ENCODE data around the gene HS3ST6. TPM values are rescaled to one million over a fixed set of nuclear protein-coding genes. Genes with fewer than 3 reads are reported as not detected.
A peak's percentile ranks its signal among the peaks of the same experiment; 100 is the strongest.

HS3ST6 gene
- total and polyA plus RNA-seq, 9 of the 15 experiments (the other 6 are each of a cell fraction or from before 2014, with no cell fraction given): not detected

DNA sequence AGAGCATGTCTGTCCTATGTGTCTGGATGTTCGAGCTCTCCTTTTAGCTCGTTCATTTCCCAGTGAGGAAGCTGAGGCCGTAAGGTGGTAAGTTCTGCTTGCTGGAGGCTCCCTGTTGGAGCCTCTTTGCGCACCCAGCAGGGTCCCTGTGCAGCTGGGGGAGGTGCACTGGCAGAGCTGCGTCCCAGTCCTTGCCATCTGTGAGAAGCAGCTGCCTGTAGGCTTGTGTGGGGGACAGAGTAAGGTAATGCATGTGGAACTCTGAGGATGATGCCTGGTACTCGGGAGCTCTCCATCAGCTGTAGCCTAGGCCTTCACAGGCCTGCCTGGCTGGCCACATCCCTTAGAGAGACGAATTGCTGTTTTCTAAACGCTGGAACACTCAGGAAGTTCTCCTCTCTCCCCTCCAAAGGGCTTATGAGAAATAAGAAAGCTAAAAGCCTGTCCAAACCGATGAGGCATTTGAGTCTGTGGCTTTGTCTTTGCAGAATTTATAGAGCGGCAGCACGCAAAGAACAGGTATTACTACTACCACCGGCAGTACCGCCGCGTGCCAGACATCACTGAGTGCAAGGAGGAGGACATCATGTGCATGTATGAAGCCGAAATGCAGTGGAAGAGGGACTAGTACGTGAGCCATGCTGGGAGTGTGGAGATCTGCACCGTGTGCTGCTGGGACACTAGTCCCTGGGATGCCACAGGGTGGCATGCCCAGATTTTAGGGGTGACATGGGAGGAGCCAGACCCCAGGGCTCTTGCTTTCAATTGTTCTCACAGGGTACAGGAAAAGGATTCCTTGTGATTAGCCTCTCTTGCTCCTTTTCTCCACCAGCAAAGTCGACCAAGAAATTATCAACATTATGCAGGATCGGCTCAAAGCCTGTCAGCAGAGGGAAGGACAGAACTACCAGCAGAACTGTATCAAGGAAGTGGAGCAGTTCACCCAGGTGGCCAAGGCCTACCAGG, 42.7 kb upstream of the HS3ST6 start (continued):
- TF ChIP-seq LCOR (CRISPR knock-in tag; IDR thresholded peaks at IDR 0.05) (peak; percentile 54; the same call in 1 of the 2 replicates), IRF2 (CRISPR knock-in tag; IDR thresholded peaks at IDR 0.05) (no peak), GABPB2 (CRISPR knock-in tag; conservative IDR thresholded peaks at IDR 0.05) (0 out of 2 replicates have a peak, but pooled peaks have one; percentile 73), POLR2H (tag; IDR thresholded peaks at IDR 0.05; ENCODE audit: low read depth) (peak; percentile 40; the same call in 1 of the 2 replicates), GATAD2A (IDR thresholded peaks at IDR 0.05) (no peak), POLR2B (IDR thresholded peaks at IDR 0.05; ENCODE audit: low read depth, partially characterized antibody) (peak; percentile 92), TEAD4 (IDR thresholded peaks at IDR 0.05; ENCODE audit: low read length) (peak; percentile 26), TEAD4 (CRISPR knock-in tag; IDR thresholded peaks at IDR 0.05; ENCODE audit: borderline replicate concordance) (no peak), CBX1 (IDR thresholded peaks at IDR 0.05; ENCODE audit: low read depth) (peak; percentile 39; the same call in 1 of the 2 replicates), ZC3H8 (IDR thresholded peaks at IDR 0.05) (no peak), NCOR1 (IDR thresholded peaks at IDR 0.05) (peak; percentile 53; the same call in 1 of the 2 replicates), ELF4 (CRISPR knock-in tag; IDR thresholded peaks at IDR 0.05) (peak; percentile 69; the same call in 1 of the 2 replicates), ZNF232 (CRISPR knock-in tag; IDR thresholded peaks at IDR 0.05) (0 out of 2 replicates have a peak, but pooled peaks have one; percentile 51), PML (IDR thresholded peaks at IDR 0.05; ENCODE audit: low read length) (peak; percentile 76), CBX5 (IDR thresholded peaks at IDR 0.05; ENCODE audit: borderline replicate concordance, low read depth) (no peak), SMAD3 (CRISPR knock-in tag; conservative IDR thresholded peaks at IDR 0.05) (peak; percentile 83), ZC3H4 (CRISPR knock-in tag; IDR thresholded peaks at IDR 0.05; ENCODE audit: borderline replicate concordance) (peak; percentile 7; the same call in 1 of the 2 replicates), KDM1A (IDR thresholded peaks at IDR 0.05) (peak in 1 of 2 experiments; percentile 29; a peak in 2 of 4 replicates), FOXA3 (CRISPR knock-in tag; conservative IDR thresholded peaks at IDR 0.05 in 1 of 2, IDR thresholded peaks at IDR 0.05 in 1 of 2) (peak in 1 of 2 experiments; percentile 53; a peak in 1 of 4 replicates), MYC (IDR thresholded peaks at IDR 0.05; ENCODE audit: low read depth, low read length) (no peak; the same call in 1 of the 2 replicates), MYC (CRISPR knock-in tag; IDR thresholded peaks at IDR 0.05; ENCODE audit: borderline replicate concordance, low read depth) (peak; percentile 63; the same call in 1 of the 2 replicates), TAF1 (IDR thresholded peaks at IDR 0.05; ENCODE audit: control insufficient read depth, extremely low read depth, insufficient read depth, low read length, severe bottlenecking) (peak; percentile 18)
- TF ChIP-seq, protein P1, sequence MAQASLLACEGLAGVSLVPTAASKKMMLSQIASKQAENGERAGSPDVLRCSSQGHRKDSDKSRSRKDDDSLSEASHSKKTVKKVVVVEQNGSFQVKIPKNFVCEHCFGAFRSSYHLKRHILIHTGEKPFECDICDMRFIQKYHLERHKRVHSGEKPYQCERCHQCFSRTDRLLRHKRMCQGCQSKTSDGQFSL (CRISPR knock-in tag; IDR thresholded peaks at IDR 0.05): 0 out of 2 replicates have a peak, but pooled peaks have one; percentile 12
- TF ChIP-seq, protein P1 (tag; IDR thresholded peaks at IDR 0.05): no peak
- TF ChIP-seq, protein P2, sequence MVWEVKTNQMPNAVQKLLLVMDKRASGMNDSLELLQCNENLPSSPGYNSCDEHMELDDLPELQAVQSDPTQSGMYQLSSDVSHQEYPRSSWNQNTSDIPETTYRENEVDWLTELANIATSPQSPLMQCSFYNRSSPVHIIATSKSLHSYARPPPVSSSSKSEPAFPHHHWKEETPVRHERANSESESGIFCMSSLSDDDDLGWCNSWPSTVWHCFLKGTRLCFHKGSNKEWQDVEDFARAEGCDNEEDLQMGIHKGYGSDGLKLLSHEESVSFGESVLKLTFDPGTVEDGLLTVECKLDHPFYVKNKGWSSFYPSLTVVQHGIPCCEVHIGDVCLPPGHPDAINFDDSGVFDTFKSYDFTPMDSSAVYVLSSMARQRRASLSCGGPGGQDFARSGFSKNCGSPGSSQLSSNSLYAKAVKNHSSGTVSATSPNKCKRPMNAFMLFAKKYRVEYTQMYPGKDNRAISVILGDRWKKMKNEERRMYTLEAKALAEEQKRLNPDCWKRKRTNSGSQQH (CRISPR knock-in tag; IDR thresholded peaks at IDR 0.05): peak; percentile 92; the same call in 1 of the 2 replicates
- TF ChIP-seq, protein P3, sequence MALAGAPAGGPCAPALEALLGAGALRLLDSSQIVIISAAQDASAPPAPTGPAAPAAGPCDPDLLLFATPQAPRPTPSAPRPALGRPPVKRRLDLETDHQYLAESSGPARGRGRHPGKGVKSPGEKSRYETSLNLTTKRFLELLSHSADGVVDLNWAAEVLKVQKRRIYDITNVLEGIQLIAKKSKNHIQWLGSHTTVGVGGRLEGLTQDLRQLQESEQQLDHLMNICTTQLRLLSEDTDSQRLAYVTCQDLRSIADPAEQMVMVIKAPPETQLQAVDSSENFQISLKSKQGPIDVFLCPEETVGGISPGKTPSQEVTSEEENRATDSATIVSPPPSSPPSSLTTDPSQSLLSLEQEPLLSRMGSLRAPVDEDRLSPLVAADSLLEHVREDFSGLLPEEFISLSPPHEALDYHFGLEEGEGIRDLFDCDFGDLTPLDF (CRISPR knock-in tag; IDR thresholded peaks at IDR 0.05): no peak
